C4-2B (cell line): ENCODE results near the gene MYLK.

Experiments
- CTCF ChIP-seq: fragments of 450-650 bp; conservative IDR thresholded peaks from 2 replicates; pipeline ENCODE4 v1.5.1; 2017; ENCODE audit warnings: mild to moderate bottlenecking
- ZFX ChIP-seq: fragments of 450-650 bp; IDR thresholded peaks from 2 replicates; pipeline ENCODE4 v1.6.1; 2017

- TF ChIP-seq CTCF = no peak
- TF ChIP-seq ZFX = no peak
These were observed 225.3 kb downstream of the MYLK start for GRCh38 chr3:123658852-123659206.
